OCI-LY7 (cell line): Measurements from ENCODE around the gene CCDC73.

ENCODE experiments used
- EZH2phosphoT487 ChIP-seq: fragments of 200-600 bp; sonication (generic); IDR thresholded peaks from 2 replicates; pipeline ENCODE4 v1.6.1; 2018; ENCODE audit warnings: low read depth, borderline replicate concordance, mild to moderate bottlenecking, mixed run types, antibody characterized with exemption, low read length, moderate library complexity, mixed read lengths
- TF ChIP-seq, protein P1 (sequence below): fragments of 200-600 bp; sonication (generic); conservative IDR thresholded peaks from 2 replicates; pipeline ENCODE4 v1.5.1; 2014; ENCODE audit warnings: mild to moderate bottlenecking, antibody characterized with exemption, low read length, moderate library complexity, mixed read lengths

DNA sequence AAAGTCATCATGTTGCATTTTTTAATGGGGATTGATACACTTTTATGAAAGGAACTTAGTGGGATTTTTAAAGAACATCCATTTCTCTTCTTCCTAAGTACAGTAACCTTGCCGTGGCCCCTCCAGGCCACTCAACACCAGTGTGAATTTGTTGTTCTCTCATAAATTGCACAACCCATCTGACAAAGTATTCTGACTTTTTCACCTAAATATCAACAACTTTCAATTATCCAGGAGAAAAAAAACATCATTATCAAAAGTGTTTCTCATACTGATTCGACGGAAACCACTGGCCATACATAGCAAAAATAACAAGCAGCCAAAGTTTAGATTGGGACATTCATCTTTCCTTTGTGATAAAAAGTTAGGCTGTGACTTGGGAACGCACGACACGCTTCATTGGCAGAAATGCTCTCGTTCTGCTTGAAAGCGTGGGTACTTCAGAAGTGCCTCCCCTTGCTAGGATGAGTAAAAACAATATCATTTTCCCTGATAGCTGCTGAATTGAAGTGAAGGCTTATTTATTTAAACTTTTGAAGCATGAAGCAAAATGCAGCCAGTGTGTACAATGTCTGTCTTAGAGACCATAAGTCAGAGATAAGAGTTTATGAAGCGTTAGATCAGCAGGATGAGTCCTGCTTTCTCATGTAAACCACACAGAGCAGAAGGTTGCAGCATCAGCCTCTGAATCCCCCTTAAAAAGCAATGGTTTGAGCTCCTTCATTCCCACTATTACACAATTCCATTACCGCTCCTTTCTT is 231.4 kb downstream of the CCDC73 start:
- TF ChIP-seq, protein P1, sequence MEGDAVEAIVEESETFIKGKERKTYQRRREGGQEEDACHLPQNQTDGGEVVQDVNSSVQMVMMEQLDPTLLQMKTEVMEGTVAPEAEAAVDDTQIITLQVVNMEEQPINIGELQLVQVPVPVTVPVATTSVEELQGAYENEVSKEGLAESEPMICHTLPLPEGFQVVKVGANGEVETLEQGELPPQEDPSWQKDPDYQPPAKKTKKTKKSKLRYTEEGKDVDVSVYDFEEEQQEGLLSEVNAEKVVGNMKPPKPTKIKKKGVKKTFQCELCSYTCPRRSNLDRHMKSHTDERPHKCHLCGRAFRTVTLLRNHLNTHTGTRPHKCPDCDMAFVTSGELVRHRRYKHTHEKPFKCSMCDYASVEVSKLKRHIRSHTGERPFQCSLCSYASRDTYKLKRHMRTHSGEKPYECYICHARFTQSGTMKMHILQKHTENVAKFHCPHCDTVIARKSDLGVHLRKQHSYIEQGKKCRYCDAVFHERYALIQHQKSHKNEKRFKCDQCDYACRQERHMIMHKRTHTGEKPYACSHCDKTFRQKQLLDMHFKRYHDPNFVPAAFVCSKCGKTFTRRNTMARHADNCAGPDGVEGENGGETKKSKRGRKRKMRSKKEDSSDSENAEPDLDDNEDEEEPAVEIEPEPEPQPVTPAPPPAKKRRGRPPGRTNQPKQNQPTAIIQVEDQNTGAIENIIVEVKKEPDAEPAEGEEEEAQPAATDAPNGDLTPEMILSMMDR = no peak
- TF ChIP-seq EZH2phosphoT487 = no peak
